ENCODE data around the gene RGS19.

DNA sequence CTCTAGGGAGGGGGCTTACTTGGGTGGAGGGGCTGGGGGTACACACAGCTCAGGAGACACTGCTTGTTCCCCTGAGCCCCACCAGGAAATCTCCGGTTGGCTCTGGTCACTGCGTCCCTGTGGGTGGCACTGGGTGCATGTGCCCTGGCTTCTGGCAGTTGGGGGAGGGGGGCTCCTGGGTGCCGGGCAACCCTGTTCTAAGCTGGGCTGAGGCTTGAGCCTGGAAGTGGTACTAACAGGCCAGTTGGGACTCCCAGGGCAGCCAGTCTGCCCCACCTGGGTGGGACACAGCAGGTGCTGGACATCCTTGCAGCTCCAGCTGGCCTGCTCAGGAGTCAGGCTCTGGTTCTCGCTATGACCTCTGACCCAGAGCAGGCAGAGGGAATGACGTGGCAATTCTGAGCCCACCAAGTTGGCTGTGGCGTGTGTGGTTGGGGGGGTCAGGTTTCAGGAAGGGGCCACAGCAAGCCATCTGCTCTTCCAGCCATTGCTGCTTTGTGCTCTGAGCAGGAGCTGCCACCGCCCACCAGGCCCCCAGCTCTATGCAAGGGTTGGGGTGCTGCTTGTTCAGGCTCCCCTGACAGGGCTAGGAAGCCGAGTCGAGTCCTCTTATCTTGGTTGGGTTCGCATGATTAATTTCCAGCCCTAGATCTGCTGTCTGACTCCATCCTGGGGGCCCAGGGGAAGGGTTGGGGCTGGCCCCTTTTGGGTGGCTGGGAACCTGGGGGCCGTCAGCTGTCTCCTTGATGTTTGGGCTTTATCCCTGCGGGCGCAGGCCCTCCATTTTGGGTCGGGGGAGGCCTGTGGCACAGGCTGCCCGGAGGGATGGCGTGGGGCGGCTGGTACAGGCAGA is 42.7 kb downstream of the RGS19 start:
- TF ChIP-seq, protein P1, sequence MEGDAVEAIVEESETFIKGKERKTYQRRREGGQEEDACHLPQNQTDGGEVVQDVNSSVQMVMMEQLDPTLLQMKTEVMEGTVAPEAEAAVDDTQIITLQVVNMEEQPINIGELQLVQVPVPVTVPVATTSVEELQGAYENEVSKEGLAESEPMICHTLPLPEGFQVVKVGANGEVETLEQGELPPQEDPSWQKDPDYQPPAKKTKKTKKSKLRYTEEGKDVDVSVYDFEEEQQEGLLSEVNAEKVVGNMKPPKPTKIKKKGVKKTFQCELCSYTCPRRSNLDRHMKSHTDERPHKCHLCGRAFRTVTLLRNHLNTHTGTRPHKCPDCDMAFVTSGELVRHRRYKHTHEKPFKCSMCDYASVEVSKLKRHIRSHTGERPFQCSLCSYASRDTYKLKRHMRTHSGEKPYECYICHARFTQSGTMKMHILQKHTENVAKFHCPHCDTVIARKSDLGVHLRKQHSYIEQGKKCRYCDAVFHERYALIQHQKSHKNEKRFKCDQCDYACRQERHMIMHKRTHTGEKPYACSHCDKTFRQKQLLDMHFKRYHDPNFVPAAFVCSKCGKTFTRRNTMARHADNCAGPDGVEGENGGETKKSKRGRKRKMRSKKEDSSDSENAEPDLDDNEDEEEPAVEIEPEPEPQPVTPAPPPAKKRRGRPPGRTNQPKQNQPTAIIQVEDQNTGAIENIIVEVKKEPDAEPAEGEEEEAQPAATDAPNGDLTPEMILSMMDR (IDR thresholded peaks at IDR 0.05) = no peak
- TF ChIP-seq POLR2A (IDR thresholded peaks at IDR 0.05) = no peak
